Mesendoderm (in vitro differentiated cells): Measurements from ENCODE around the gene PPP2R1B.

Experiments used
- DNase-seq: peaks from one replicate; pipeline ENCODE4 v3.0.0; 2013
- H2AK5ac ChIP-seq: 2 replicates; pipeline ENCODE4 v1.6.1; 2013; ENCODE audit warnings: low read length, inconsistent platforms
- H2BK120ac ChIP-seq: 2 replicates; pipeline ENCODE4 v1.6.1; 2013; ENCODE audit warnings: low read depth, mild to moderate bottlenecking, low read length, moderate library complexity, mixed read lengths
- H2BK15ac ChIP-seq: replicated peaks from 2 replicates; pipeline ENCODE4 v1.6.1; 2013; ENCODE audit warnings: low read depth, mild to moderate bottlenecking, moderate library complexity
- H2BK5ac ChIP-seq: 2 replicates; pipeline ENCODE4 v1.6.1; 2013; ENCODE audit warnings: low read length, inconsistent platforms
- H3K18ac ChIP-seq: 2 replicates; pipeline ENCODE4 v1.6.1; 2013; ENCODE audit warnings: mild to moderate bottlenecking, low read length, mixed read lengths
- H3K23ac ChIP-seq: one replicate; pipeline ENCODE4 v1.6.1; 2013; ENCODE audit warnings: low read length
- H3K27ac ChIP-seq: 2 replicates; pipeline ENCODE4 v1.5.1; 2013; ENCODE audit warnings: low read depth, mild to moderate bottlenecking, inconsistent platforms, low read length, moderate library complexity
- H3K27me3 ChIP-seq: 2 replicates; pipeline ENCODE4 v1.6.1; 2013; ENCODE audit warnings: low read length, control low read depth, mild to moderate bottlenecking, inconsistent platforms; ENCODE audit not compliant: insufficient read depth, poor library complexity
- H3K36me3 ChIP-seq: 2 replicates; pipeline ENCODE4 v1.6.1; 2013; ENCODE audit warnings: low read length, inconsistent platforms; ENCODE audit not compliant: control insufficient read depth, insufficient read depth
- H3K4ac ChIP-seq: one replicate; pipeline ENCODE4 v1.6.1; 2013; ENCODE audit warnings: low read depth, mild to moderate bottlenecking, low read length, moderate library complexity
- H3K4me1 ChIP-seq: 2 replicates; pipeline ENCODE4 v1.6.1; 2013; ENCODE audit warnings: low read depth, low read length, inconsistent platforms; ENCODE audit not compliant: control insufficient read depth
- H3K4me2 ChIP-seq: 2 replicates; pipeline ENCODE4 v1.6.1; 2013; ENCODE audit warnings: low read length
- H3K4me3 ChIP-seq: 2 replicates; pipeline ENCODE4 v1.5.1; 2013; ENCODE audit warnings: mild to moderate bottlenecking, low read length
- H3K56ac ChIP-seq: one replicate; pipeline ENCODE4 v1.6.1; 2013; ENCODE audit warnings: low read length
- H3K79me1 ChIP-seq: 2 replicates; pipeline ENCODE4 v1.6.1; 2013; ENCODE audit warnings: low read length, inconsistent platforms
- H3K79me2 ChIP-seq: 2 replicates; pipeline ENCODE4 v1.6.1; 2013; ENCODE audit warnings: mild to moderate bottlenecking, low read length; ENCODE audit not compliant: control insufficient read depth, insufficient read depth
- H3K9ac ChIP-seq: 2 replicates; pipeline ENCODE4 v1.6.1; 2013; ENCODE audit warnings: low read length, inconsistent platforms
- H4K5ac ChIP-seq: one replicate; pipeline ENCODE4 v1.6.1; 2013; ENCODE audit warnings: low read length
- H4K8ac ChIP-seq: one replicate; pipeline ENCODE4 v1.6.1; 2013; ENCODE audit warnings: low read depth, mild to moderate bottlenecking, control low read depth, low read length, moderate library complexity
- WGBS: extraction: QIAGEN DNeasy Blood & Tissue Kit; methylation state at CpG from one replicate; pipeline ENCODE4 v1.1.7; 2013; ENCODE audit warnings: low lambda C conversion rate, missing lambda C conversion rate; ENCODE audit not compliant: insufficient coverage; ENCODE audit errors: extremely low coverage; 5-methylcytosine and 5-hydroxymethylcytosine counted together

Gene PPP2R1B

DNA sequence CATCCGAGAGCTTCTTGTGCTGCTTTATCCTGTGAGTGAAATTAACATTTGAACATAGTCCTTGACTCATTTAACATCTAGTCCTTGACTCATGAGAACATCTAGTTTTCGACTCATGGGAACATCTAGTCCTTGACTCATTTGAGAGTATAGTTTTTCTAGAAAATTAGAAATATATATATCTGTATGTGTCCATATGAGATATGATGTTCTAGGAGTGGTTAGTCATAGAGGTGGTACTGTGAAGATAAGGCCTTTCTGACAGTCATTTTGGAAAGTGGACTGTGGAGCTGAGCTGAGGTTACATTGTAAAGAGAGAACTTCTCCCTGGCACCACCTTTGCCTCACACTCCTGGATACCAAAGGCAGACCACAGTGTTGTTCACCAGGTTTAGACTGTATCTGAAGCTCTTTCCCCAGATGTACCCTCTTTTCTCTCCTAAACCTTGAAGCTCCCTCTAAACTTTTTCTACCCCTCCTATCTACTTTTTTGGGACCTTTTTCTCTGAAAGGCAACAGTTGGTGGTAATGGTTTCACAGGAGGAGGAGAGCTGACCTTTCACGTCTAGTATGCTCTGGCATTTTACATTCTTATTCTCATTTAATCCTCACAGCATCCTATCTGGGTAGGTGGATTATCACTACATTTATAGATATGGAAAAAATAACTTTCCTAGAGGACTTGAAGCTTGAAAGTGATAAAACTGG, 67.2 kb downstream of the PPP2R1B start:
- H2BK120ac ChIP-seq = no peak overlapping the region
- H3K27ac ChIP-seq = no peak overlapping the region
- H2BK15ac ChIP-seq = no peak overlapping the region
- H3K79me1 ChIP-seq = no peaks in the 10 kb centered on the region
- no peaks in the 10 kb centered on the region for H3K27me3 ChIP-seq
- no peak overlapping the region for H3K18ac ChIP-seq
- H3K56ac ChIP-seq = no peak overlapping the region
- H2AK5ac ChIP-seq = no peak overlapping the region
- WGBS = no CpG with 5 or more reads among the region's 3 CpGs
- no peak overlapping the region for H2BK5ac ChIP-seq
- H3K4ac ChIP-seq = no peak overlapping the region
- DNase-seq = no peak
- no peak overlapping the region for H3K4me2 ChIP-seq
- H3K36me3 ChIP-seq = no peaks in the 10 kb centered on the region
- no peak overlapping the region for H3K4me3 ChIP-seq
- no peak overlapping the region for H4K8ac ChIP-seq
- no peak overlapping the region for H3K23ac ChIP-seq
- H3K79me2 ChIP-seq = no peaks in the 10 kb centered on the region
- no peak overlapping the region for H4K5ac ChIP-seq
- H3K4me1 ChIP-seq = no peaks in the 10 kb centered on the region
- no peak overlapping the region for H3K9ac ChIP-seq

DNA sequence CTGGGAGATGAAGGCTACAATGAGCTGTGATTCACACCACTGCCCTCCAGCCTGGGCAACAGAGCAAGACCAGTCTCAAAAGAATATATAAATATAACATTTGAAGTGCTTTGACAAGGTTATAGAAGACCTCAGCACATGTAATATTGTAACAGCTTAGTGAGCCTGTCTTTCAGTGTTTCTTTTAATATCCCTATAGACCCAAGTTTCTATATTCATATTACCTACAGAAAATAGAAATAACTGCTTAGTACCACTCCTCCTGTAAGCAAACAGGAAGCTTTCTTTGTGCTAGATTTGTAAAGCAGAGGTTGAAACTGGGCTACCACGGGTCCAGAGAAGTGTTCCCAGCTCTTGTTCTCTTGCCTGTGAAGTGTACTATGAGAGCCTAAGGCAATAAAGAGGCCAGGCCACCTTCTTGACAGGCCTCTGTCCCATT, 68.2 kb downstream of the PPP2R1B start:
- Histone ChIP-seq H3K36me3 (no peaks in the 10 kb centered on the region), H3K4ac (no peak overlapping the region), H2BK15ac (no peak overlapping the region), H2BK120ac (no peak overlapping the region), H3K27me3 (no peaks in the 10 kb centered on the region), H2AK5ac (no peak overlapping the region), H3K4me3 (no peak overlapping the region), H3K23ac (no peak overlapping the region), H3K79me2 (no peaks in the 10 kb centered on the region), H3K27ac (no peak overlapping the region), H3K56ac (no peak overlapping the region), H3K4me1 (no peaks in the 10 kb centered on the region), H3K9ac (no peak overlapping the region), H3K4me2 (no peak overlapping the region), H4K5ac (no peak overlapping the region), H4K8ac (no peak overlapping the region), H2BK5ac (no peak overlapping the region), H3K79me1 (no peaks in the 10 kb centered on the region), H3K18ac (no peak overlapping the region)
- no CpG with 5 or more reads among the region's 1 CpG for WGBS
- no peak for DNase-seq

DNA sequence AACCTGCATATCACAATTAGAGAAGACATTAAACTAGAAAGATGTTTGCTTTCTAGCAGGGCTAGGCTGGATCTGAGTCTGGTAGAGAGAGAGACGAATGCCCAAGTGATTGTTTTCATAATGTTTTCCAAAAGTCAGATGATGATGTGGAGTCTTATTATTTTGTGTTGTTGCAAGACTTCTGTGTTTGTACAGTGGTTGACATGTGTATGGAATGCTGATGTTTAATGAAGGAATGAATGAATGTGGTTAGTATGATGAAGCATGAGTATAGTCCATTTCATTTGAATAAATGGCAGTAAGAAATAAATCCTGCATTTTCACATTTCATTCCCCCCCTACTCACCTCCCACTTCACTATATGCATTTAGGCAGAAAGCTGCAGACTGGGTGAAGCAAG, 69.6 kb downstream of the PPP2R1B start:
- no peaks in the 10 kb centered on the region for H3K27me3 ChIP-seq
- no peak overlapping the region for H3K18ac ChIP-seq
- DNase-seq = no peak
- H2BK120ac ChIP-seq = no peak overlapping the region
- WGBS = no CpG with 5 or more reads among the region's 1 CpG
- no peak overlapping the region for H3K9ac ChIP-seq
- H3K36me3 ChIP-seq = no peaks in the 10 kb centered on the region
- no peak overlapping the region for H2BK5ac ChIP-seq
- no peak overlapping the region for H3K4me2 ChIP-seq
- H3K56ac ChIP-seq = no peak overlapping the region
- H3K79me1 ChIP-seq = no peaks in the 10 kb centered on the region
- no peak overlapping the region for H4K5ac ChIP-seq
- no peaks in the 10 kb centered on the region for H3K79me2 ChIP-seq
- no peaks in the 10 kb centered on the region for H3K4me1 ChIP-seq
- no peak overlapping the region for H3K23ac ChIP-seq
- no peak overlapping the region for H3K4ac ChIP-seq
- H3K27ac ChIP-seq = no peak overlapping the region
- H2BK15ac ChIP-seq = no peak overlapping the region
- H2AK5ac ChIP-seq = no peak overlapping the region
- H3K4me3 ChIP-seq = no peak overlapping the region
- H4K8ac ChIP-seq = no peak overlapping the region

DNA sequence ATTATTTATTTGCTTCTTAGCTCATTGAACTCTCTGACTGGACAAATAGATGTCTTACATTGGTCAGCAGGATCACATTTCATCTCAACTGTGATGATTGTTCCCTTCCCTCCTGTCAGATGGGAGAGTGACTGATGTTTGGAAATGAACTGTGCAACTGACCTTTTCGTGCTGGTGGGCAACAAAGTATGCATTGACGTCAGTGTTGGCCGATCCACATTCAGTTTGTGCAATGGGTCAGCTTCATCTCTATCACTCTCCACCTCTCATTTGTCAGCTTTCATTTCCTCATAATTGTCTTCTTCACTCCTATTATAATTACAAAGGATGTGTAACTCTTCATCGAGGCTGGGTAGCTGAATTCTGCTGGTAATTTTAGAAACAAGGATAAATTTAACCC, 71.3 kb downstream of the PPP2R1B start:
- H4K5ac ChIP-seq = no peak overlapping the region
- no peak overlapping the region for H3K23ac ChIP-seq
- no peak overlapping the region for H2AK5ac ChIP-seq
- no CpG with 5 or more reads among the region's 4 CpGs for WGBS
- H3K9ac ChIP-seq = no peak overlapping the region
- H3K4me3 ChIP-seq = no peak overlapping the region
- no peak overlapping the region for H2BK120ac ChIP-seq
- no peaks in the 10 kb centered on the region for H3K4me1 ChIP-seq
- H3K36me3 ChIP-seq = no peaks in the 10 kb centered on the region
- H2BK15ac ChIP-seq = no peak overlapping the region
- no peaks in the 10 kb centered on the region for H3K79me2 ChIP-seq
- H3K18ac ChIP-seq = no peak overlapping the region
- no peak overlapping the region for H2BK5ac ChIP-seq
- no peak overlapping the region for H4K8ac ChIP-seq
- no peak overlapping the region for H3K56ac ChIP-seq
- no peak for DNase-seq
- no peaks in the 10 kb centered on the region for H3K79me1 ChIP-seq
- no peaks in the 10 kb centered on the region for H3K27me3 ChIP-seq
- H3K4me2 ChIP-seq = no peak overlapping the region
- H3K27ac ChIP-seq = no peak overlapping the region
- no peak overlapping the region for H3K4ac ChIP-seq

DNA sequence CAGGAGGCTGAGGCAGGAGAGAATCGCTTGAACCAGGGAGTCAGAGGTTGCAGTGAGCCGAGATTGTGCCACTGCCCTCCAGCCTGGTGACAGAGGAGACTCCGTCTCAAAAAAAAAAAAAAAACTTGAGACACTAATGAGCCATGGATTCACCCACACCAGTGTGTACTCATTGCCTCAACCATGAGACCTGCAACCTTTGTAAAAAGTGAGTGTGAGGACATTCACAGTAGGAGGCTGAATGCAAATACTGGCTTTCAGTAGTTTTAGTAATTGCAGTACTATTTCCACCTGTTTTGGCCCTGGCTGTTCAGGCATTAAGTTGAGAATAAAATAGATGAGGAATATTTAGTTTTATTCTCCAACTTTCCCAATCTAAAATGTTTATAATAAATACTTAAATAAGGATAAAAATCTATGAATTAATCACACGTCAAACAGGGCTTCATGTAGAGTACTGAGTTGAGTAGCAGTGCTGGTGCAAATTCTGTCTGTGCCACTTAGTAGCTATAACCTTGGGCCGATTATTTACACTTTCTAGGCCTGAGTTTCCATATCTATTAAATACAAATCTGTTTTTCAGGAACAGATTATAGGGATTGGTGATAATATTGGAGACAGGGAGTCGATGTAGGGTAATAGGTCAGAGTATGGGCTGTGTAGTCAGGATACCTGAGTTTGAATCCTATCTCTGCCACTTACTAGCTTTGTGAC, 72.8 kb downstream of the PPP2R1B start:
- no peak overlapping the region for H4K5ac ChIP-seq
- H3K4ac ChIP-seq = no peak overlapping the region
- H3K36me3 ChIP-seq = no peaks in the 10 kb centered on the region
- no peaks in the 10 kb centered on the region for H3K79me2 ChIP-seq
- WGBS = no CpG with 5 or more reads among the region's 6 CpGs
- no peak overlapping the region for H4K8ac ChIP-seq
- H3K79me1 ChIP-seq = no peaks in the 10 kb centered on the region
- H2BK120ac ChIP-seq = no peak overlapping the region
- H3K27ac ChIP-seq = no peak overlapping the region
- DNase-seq = no peak
- H2BK5ac ChIP-seq = no peak overlapping the region
- H3K27me3 ChIP-seq = no peaks in the 10 kb centered on the region
- no peak overlapping the region for H3K9ac ChIP-seq
- H3K4me1 ChIP-seq = no peaks in the 10 kb centered on the region
- H3K23ac ChIP-seq = no peak overlapping the region
- no peak overlapping the region for H3K18ac ChIP-seq
- H3K4me2 ChIP-seq = no peak overlapping the region
- H3K56ac ChIP-seq = no peak overlapping the region
- no peak overlapping the region for H2AK5ac ChIP-seq
- H3K4me3 ChIP-seq = no peak overlapping the region
- H2BK15ac ChIP-seq = no peak overlapping the region
